OCI-LY7 (cell line): Measurements from ENCODE around the gene NID2. TPM values are rescaled to one million over a fixed set of nuclear protein-coding genes. Genes with fewer than 3 reads are reported as not detected.
A peak's percentile ranks its signal among the peaks of the same experiment; 100 is the strongest.

Experiments used
- BruUV-seq: library from RNA; stranded (reverse); fragments of 400-500 nt; replicated peaks from 2 replicates; lab custom pipeline; 2021; lab: Mats Ljungman, UMichigan
- CTCF ChIA-PET: fragments of 300-600 bp; sonication (Branson Sonifier 250); formaldehyde crosslinking; loops from one replicate; lab custom pipeline; 2022; ENCODE audit warnings: antibody characterized with exemption; ENCODE audit not compliant: unreplicated experiment; lab: Charles Lee
- POLR2A ChIA-PET: fragments of 300-600 bp; sonication (Branson Sonifier 250); formaldehyde crosslinking; loops from one replicate; lab custom pipeline; 2022; ENCODE audit warnings: antibody characterized with exemption; lab: Charles Lee
- DNase-seq: peaks from one replicate; pipeline ENCODE4 v3.0.0-alpha.2; 2015; ENCODE audit warnings: low spot score
- H2AFZ ChIP-seq: fragments of 200-600 bp; sonication (generic), shearing (Covaris generic); 2 replicates; pipeline ENCODE4 v1.6.1; 2014; ENCODE audit warnings: mild to moderate bottlenecking, antibody characterized with exemption, low read length, moderate library complexity
- H3K27ac ChIP-seq: fragments of 200-600 bp; sonication (generic); 2 replicates; pipeline ENCODE4 v1.5.1; 2014; ENCODE audit warnings: mixed run types, low read depth, mild to moderate bottlenecking, moderate library complexity, low read length, inconsistent platforms; ENCODE audit not compliant: poor library complexity, severe bottlenecking
- H3K36me3 ChIP-seq: fragments of 200-600 bp; sonication (generic); 2 replicates; pipeline ENCODE4 v1.6.1; 2014; ENCODE audit warnings: mild to moderate bottlenecking, antibody characterized with exemption, low read length, moderate library complexity, mixed read lengths; ENCODE audit not compliant: insufficient read depth
- H3K4me1 ChIP-seq: fragments of 200-600 bp; sonication (generic); 2 replicates; pipeline ENCODE4 v1.5.1; 2014; ENCODE audit warnings: mild to moderate bottlenecking, low read length; ENCODE audit not compliant: insufficient read depth, poor library complexity, severe bottlenecking
- H3K4me2 ChIP-seq: fragments of 200-600 bp; sonication (generic); 2 replicates; pipeline ENCODE4 v1.6.1; 2014; ENCODE audit warnings: mild to moderate bottlenecking, low read length
- H3K4me3 ChIP-seq: fragments of 200-600 bp; sonication (generic); 2 replicates; pipeline ENCODE4 v1.5.1; 2014; ENCODE audit warnings: mild to moderate bottlenecking, low read depth, low read length; ENCODE audit not compliant: poor library complexity, severe bottlenecking
- H3K79me2 ChIP-seq: fragments of 200-600 bp; sonication (generic); 2 replicates; pipeline ENCODE4 v1.6.1; 2016; ENCODE audit warnings: low read depth, mild to moderate bottlenecking, low read length, moderate library complexity, mixed read lengths; ENCODE audit not compliant: insufficient read depth
- H3K9me2 ChIP-seq: fragments of 200-600 bp; sonication (generic); 2 replicates; pipeline ENCODE4 v1.6.1; 2016; ENCODE audit warnings: mild to moderate bottlenecking, low read length, mixed read lengths; ENCODE audit not compliant: insufficient read depth
- H3K9me3 ChIP-seq: fragments of 200-600 bp; sonication (generic); 2 replicates; pipeline ENCODE4 v1.6.1; 2014; ENCODE audit warnings: mild to moderate bottlenecking, mixed run types, low read length, mixed read lengths
- H4K20me1 ChIP-seq: fragments of 200-600 bp; sonication (generic); 2 replicates; pipeline ENCODE4 v1.6.1; 2014; ENCODE audit warnings: mild to moderate bottlenecking, antibody characterized with exemption, low read length, moderate library complexity, mixed read lengths; ENCODE audit not compliant: insufficient read depth
- CTCF ChIP-seq: fragments of 200-600 bp; sonication (generic); conservative IDR thresholded peaks from 2 replicates; pipeline ENCODE4 v1.5.1; 2014; ENCODE audit warnings: mild to moderate bottlenecking, antibody characterized with exemption, low read length, moderate library complexity, mixed read lengths
- EZH2phosphoT487 ChIP-seq: fragments of 200-600 bp; sonication (generic); IDR thresholded peaks from 2 replicates; pipeline ENCODE4 v1.6.1; 2018; ENCODE audit warnings: low read depth, borderline replicate concordance, mild to moderate bottlenecking, mixed run types, antibody characterized with exemption, low read length, moderate library complexity, mixed read lengths
- intact Hi-C: fragments of 100-400 bp; cut with micrococcal nuclease; formaldehyde crosslinking; loops from one replicate; pipeline ENCODE4 v1.10.0; 2022; ENCODE audit not compliant: unreplicated experiment
- total RNA-seq, 2 experiments: library from RNA; depleted of rRNA in 1 of 2; stranded (reverse); fragments of >200 nt in 1 of 2; shearing (Covaris generic) in 1 of 2; gene quantifications; 2 replicates each; pipeline ENCODE4 v1.2.3, GENCODE V29; 2014 to 2022

The NID2 gene
- total RNA-seq, 2 experiments from 2014 or later: not detected

- Histone ChIP-seq H2AFZ (no peak overlapping the region), H3K4me3 (no peak overlapping the region), H3K4me2 (no peak overlapping the region), H3K9me2 (no peaks in the 10 kb centered on the region), H4K20me1 (no peaks in the 10 kb centered on the region), H3K36me3 (peaks cover 30% of the 10 kb centered on the region), H3K4me1 (no peaks in the 10 kb centered on the region), H3K9me3 (no peaks in the 10 kb centered on the region), H3K79me2 (no peaks in the 10 kb centered on the region), H3K27ac (no peak overlapping the region)
- peak; percentile 15 for DNase-seq
- intact Hi-C loops: no loop called here
- BruUV-seq: no TSS peak
- ChIA-PET CTCF (interaction anchor here (1.0 kb wide), 1 partner anchor 237 kb away, joined by 3 read pairs; no protein-coding TSS in a partner anchor), POLR2A (no interaction called here)
- TF ChIP-seq CTCF (peak; percentile 69), EZH2phosphoT487 (no peak)
These were observed 54.8 kb downstream of the NID2 start for GRCh38 chr14:52013984-52014600.

- Histone ChIP-seq H3K27ac (no peak overlapping the region), H3K9me3 (no peaks in the 10 kb centered on the region), H3K9me2 (no peaks in the 10 kb centered on the region), H3K4me3 (no peak overlapping the region), H3K79me2 (no peaks in the 10 kb centered on the region), H3K4me1 (no peaks in the 10 kb centered on the region), H3K4me2 (no peak overlapping the region), H2AFZ (no peak overlapping the region), H3K36me3 (peaks cover 44% of the 10 kb centered on the region), H4K20me1 (no peaks in the 10 kb centered on the region)
- intact Hi-C loops: no loop called here
- no peak for DNase-seq
- ChIA-PET POLR2A (interaction anchor here (1.0 to 1.1 kb wide), 2 partner anchors 68 to 174 kb away, joined by 3 to 4 read pairs; no protein-coding TSS in a partner anchor), CTCF (no interaction called here)
- no TSS peak for BruUV-seq
- TF ChIP-seq EZH2phosphoT487 (no peak), CTCF (no peak)
These were observed 56.2 kb downstream of the NID2 start for GRCh38 chr14:52012635-52013034.

GRCh38 chr14:52011523-52011922 lies 57.3 kb downstream of the NID2 start:
- CTCF ChIA-PET: no interaction called here
- DNase-seq: no peak
- Histone ChIP-seq H3K36me3 (peaks cover 55% of the 10 kb centered on the region), H3K4me3 (no peak overlapping the region), H3K4me1 (no peaks in the 10 kb centered on the region), H4K20me1 (no peaks in the 10 kb centered on the region), H3K27ac (no peak overlapping the region), H3K79me2 (no peaks in the 10 kb centered on the region), H3K9me3 (no peaks in the 10 kb centered on the region), H3K9me2 (no peaks in the 10 kb centered on the region), H3K4me2 (no peak overlapping the region), H2AFZ (no peak overlapping the region)
- intact Hi-C loops: no loop called here
- TF ChIP-seq CTCF (no peak), EZH2phosphoT487 (no peak)
- POLR2A ChIA-PET: no interaction called here
- BruUV-seq: no TSS peak
